GM18520 (cell line): ENCODE data around the gene TULP3.

Experiments used
- ATAC-seq: cut with Tn5 transposase; IDR thresholded peaks from one replicate; pipeline ENCODE4 v1.9.1; 2021; ENCODE audit not compliant: unreplicated experiment

TULP3 gene

GRCh38 chr12:2877047-2877952 lies 13.4 kb upstream of the TULP3 start, which contains the start of the genes FOXM1 and RHNO1:
TSS of gene FOXM1 (minus strand) at chr12:2877174. CDS start at chr12:2874478, 2,696 bp downstream.
TSS of gene RHNO1 (plus strand) at chr12:2877223. CDS start at chr12:2885367, 8,144 bp downstream.
- ATAC-seq = peak; percentile 70

DNA sequence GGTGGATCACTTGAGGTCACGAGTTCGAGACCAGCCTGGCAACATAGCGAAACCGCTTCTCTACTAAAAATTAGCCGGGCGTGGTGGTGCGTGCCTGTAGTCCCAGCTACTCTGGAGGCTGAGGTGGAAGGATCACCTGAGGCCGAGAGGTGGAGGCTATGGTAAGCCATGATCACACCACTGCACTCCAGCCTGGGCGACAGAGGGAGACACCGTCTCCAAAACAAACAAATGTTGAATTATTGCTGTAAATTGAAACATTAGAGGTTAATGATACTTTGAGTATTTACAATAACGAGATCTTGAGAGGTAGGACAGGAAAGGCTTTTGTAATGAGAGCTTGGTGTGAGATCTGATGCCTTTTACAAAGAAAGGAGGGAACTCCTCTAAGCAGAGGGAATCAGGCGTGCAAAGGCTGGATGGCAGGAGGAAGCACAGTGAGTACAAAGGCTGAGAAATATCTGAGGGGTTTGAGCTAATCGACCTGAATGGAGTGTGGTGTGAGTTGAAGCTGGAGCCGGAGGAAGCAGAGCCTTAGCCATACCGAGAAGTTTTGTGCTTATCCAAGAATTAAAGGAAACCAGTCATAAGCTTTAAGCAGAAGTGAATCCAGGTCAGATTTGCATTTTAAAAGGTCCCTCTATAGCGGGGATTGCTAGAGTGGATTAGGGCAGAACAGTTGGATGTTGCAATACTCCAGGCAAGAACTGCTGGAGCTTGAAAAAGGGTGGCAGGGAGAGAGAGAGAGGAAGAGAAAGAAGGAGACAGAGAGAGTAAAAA lies 12.5 kb upstream of the TULP3 start:
- ATAC-seq = no peak

GRCh38 chr12:2879853-2880252 lies 10.8 kb upstream of the TULP3 start:
- no peak for ATAC-seq

DNA sequence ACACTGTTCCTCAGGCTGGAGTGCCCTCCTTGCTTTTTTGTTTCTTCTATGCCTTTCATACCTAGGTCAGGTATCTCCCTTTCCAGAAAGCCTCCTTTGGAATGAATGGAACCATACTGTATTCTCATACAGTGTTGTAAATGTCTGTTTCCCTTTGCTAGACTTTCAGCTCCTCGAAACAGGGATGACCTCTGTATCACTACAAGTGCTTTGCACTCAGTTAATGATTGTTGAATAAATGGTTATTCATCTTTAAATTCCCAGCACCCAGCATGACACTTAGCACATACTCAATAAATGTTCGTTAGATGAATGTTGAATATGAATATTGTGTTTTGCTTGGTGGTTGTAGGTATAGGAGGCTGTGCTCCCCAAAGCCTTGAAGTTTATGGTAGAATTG lies 5.9 kb upstream of the TULP3 start:
- ATAC-seq = no peak

GRCh38 chr12:2886768-2887450 lies 3.8 kb upstream of the TULP3 start:
- ATAC-seq = no peak

DNA sequence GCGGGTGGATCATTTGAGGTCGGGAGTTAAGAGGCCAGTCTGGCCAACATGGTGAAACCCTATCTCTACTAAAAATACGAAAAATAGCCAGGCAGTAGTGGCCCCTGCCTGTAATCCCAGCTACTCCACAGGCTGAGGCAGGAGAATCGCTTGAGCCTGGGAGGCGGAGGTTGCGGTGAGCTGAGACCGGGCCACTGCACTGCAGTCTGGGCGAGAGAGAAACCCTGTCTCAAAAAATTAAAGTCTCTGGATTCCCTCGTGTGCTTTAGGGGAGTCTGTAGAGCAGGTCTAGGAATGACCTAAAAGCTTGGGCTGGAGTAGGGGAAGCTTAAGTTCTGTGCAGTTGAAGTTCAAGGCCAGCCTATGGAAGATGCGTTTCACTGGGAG lies 697 bp upstream of the TULP3 start:
- ATAC-seq = no peak

DNA sequence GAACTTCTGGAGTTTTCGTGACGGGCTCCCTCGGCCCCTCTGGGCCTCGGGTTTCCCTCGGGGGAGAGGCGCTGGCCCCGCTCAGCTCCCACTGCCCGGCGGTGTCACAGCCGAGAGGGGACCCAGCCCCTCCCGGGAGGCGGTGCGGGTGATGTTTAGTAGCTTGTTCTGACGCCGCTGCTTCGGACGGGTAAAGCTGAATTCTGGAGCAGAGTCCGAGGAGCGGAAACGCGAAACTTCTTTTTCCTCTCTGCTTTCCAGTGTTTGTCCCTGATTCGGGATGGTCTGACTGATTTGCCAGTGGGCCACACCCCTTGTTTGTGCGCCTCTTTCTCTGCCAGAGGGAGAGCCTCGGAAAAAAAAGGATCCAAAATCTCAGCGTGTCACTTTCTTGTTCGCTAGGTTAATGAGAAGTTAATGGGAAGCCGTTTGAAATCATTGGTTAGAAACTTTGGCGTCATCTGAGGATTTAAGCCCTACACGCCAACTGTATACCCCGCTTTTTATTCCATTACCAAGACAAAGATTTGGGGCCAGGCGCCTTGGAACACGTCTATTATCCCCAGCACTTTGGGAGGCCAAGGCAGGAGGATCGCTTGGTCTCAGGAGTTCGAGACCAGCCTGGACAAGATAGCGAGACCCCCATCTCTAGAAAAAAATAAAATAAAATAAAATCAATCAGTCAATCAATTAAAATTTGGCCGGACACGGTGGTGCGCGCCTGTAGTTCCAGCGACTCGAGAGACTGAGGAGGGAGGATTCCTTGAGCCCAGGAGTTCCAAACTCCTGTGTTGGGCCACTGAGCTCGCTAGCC lies 756 bp downstream of the TULP3 start:
- no peak for ATAC-seq

- no peak for ATAC-seq
Measured at GRCh38 chr12:2892246-2892645, 1.6 kb downstream of the TULP3 start.

- no peak for ATAC-seq
Measured at GRCh38 chr12:2893007-2893406, 2.3 kb downstream of the TULP3 start.

GRCh38 chr12:2895051-2895451 lies 4.4 kb downstream of the TULP3 start:
- no peak for ATAC-seq

DNA sequence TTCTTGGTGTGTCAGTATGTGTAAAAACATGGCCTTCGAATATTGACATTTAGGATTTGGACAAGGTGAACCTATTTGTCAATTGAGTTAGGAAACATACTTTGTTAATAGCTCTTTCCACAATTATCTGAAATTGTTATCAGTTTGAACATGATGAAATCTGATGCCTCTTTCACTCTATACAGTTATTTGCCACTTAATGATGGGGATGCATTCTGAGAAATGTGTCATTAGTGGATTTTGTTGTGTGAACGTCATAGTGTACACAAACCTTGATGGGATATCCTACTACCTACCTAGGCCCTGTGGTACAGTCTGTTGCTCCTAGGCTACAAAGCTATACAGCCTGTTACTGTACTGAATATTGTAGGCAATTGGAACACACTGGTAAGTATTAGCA lies 4.8 kb downstream of the TULP3 start:
- no peak for ATAC-seq

GRCh38 chr12:2897418-2897817 lies 6.7 kb downstream of the TULP3 start:
- ATAC-seq = no peak

- no peak for ATAC-seq
Measured at GRCh38 chr12:2900642-2901041, 10.0 kb downstream of the TULP3 start.

DNA sequence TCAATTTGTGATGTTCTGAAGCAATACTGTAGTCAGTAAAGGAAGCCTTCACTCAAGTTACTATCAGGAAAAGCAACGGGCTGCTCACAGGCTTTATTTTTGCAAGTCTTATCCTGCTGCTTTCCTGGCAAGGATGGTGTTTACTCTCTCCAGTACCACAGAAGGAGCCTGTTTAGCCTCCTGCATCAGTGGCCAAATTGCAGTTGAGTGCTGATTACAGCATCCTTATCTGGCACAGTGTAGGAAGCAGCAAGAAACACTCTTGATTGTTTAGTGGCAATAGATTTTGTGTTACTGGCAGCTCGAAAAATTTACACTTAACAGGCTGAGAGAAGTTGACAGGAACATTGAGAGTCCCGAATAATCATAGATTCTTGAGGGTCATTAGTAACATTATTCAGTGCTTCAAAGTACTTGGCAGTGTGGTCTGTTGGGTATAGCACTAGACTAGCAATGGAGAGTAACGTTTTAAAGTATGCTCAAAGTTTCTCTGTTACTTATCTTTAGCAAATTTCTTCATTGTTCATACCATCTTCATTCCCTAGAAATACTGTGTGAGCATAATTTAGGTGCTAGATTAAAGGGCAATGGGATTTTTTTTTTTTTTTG lies 11.7 kb downstream of the TULP3 start:
- no peak for ATAC-seq

GRCh38 chr12:2904260-2904659 lies 13.6 kb downstream of the TULP3 start:
- no peak for ATAC-seq

- ATAC-seq = no peak
Measured at GRCh38 chr12:2912216-2912575, 21.5 kb downstream of the TULP3 start.

DNA sequence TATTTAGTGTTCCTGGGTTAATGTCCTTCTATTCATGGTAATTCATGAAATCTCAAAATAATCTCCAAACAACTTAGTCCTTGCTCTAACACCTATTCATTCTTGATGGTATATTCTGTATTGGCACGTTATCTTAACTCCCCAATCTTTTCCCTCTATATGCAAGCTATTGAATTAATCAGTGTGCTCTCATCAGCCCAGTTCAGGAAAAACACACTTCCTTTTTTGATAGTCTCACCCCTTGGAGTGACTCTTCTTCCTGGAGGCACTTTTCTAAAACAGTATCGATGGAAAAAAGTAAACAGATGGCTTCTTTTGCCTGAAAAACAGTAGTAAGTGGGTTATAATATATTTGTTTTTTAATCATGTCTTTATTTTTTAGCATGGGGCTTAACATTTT lies 28.6 kb downstream of the TULP3 start:
- no peak for ATAC-seq

GRCh38 chr12:2922329-2922728 lies 31.6 kb downstream of the TULP3 start:
- no peak for ATAC-seq

- ATAC-seq = no peak
Measured at GRCh38 chr12:2923057-2923456, 32.4 kb downstream of the TULP3 start.

DNA sequence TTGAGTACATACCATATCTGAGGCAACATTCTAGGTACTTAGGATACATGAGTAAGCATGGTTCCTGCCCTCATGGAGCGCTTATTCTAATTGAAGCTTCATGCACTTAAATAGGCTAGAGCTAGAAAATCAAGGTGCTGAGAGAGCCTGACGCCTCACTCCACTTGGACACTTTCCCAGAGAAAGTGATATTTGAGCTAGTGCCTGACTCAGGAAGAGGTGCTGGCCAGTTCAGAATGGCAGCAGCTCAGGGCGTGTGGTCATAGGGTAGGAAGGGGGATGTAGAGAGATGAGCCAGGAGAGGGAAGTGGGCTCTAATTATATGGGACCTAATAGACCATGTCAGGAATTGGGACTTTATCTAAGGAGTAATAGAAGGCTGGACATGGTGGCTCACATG lies 33.3 kb downstream of the TULP3 start:
- ATAC-seq = no peak
